Spleen (tissue), 11 donors: Measurements from ENCODE around the gene GPR75. TPM values are rescaled to one million over a fixed set of nuclear protein-coding genes. Genes with fewer than 3 reads are reported as not detected.

Experiments used
- DNase-seq: peaks from one replicate; pipeline ENCODE4 v3.0.0-alpha.2; 2020
- H3K27ac ChIP-seq, 8 donors: fragments of 200-600 bp; sonication (generic) in 7 of 8; 1 replicate in 4 of 8; 2 replicates in 4 of 8; pipeline versions ENCODE4 v1.5.0 to v1.8.0; 2016 to 2021; ENCODE audit warnings: inconsistent platforms in 4 of 8, mild to moderate bottlenecking in 4 of 8, moderate library complexity in 1 of 8
- H3K27me3 ChIP-seq, 7 donors: fragments of 200-600 bp; sonication (generic) in 6 of 7; replicated peaks in 1 of 7; 1 replicate in 4 of 7; 2 replicates in 3 of 7; pipeline versions ENCODE4 v1.5.0 to v1.8.0; 2016 to 2021; ENCODE audit warnings: inconsistent platforms in 3 of 7, mild to moderate bottlenecking in 1 of 7
- H3K36me3 ChIP-seq, 6 donors: fragments of 200-600 bp; sonication (generic) in 5 of 6; 1 replicate in 4 of 6; 2 replicates in 2 of 6; pipeline versions ENCODE4 v1.5.0 to v1.8.0; 2016 to 2021; ENCODE audit warnings: inconsistent platforms in 2 of 6
- H3K4me1 ChIP-seq, 6 donors: fragments of 200-600 bp; sonication (generic) in 5 of 6; 1 replicate in 3 of 6; 2 replicates in 3 of 6; pipeline versions ENCODE4 v1.5.0 to v1.8.0; 2016 to 2021; ENCODE audit warnings: inconsistent platforms in 3 of 6
- H3K4me3 ChIP-seq, 8 donors: fragments of 200-600 bp; sonication (generic) in 7 of 8; 1 replicate in 4 of 8; 2 replicates in 4 of 8; pipeline versions ENCODE4 v1.5.0 to v1.8.0; 2016 to 2021; ENCODE audit warnings: inconsistent platforms in 4 of 8, mild to moderate bottlenecking in 4 of 8, moderate library complexity in 2 of 8
- H3K9me3 ChIP-seq, 8 donors: fragments of 200-600 bp; sonication (generic) in 7 of 8; 1 replicate in 4 of 8; 2 replicates in 4 of 8; pipeline versions ENCODE4 v1.5.0 to v1.8.0; 2016 to 2021; ENCODE audit warnings: inconsistent platforms in 4 of 8
- POLR2A ChIP-seq, 3 donors: fragments of 450-650 bp; IDR thresholded peaks; one replicate each; pipeline ENCODE4 v1.5.1; 2017; ENCODE audit warnings: antibody characterized with exemption in 3 of 3, mild to moderate bottlenecking in 1 of 3
- POLR2AphosphoS5 ChIP-seq, 3 donors: sonication (generic); formaldehyde crosslinking; IDR thresholded peaks; one replicate each; pipeline ENCODE4 v1.5.1; 2017; ENCODE audit warnings: antibody characterized with exemption in 3 of 3
- WGBS, 5 donors: extraction: QIAGEN DNeasy Blood & Tissue Kit in 3 of 5; methylation state at CpG; one replicate each; pipeline versions ENCODE4 v1.1.5 to v1.1.7; 2013 to 2018; 5-methylcytosine and 5-hydroxymethylcytosine counted together
- intact Hi-C: fragments of 100-400 bp; cut with DNase I; formaldehyde crosslinking; loops from one replicate; pipeline ENCODE4 v1.15.0; 2023; ENCODE audit warnings: low total_unique reads
- polyA plus RNA-seq, 3 donors: library from polyadenylated mRNA; stranded (reverse); fragments of 200-250 nt; gene quantifications; one replicate each; pipeline ENCODE4 v1.2.1, GENCODE V29; 2013
- total RNA-seq, 7 donors: library from RNA; depleted of rRNA in 3 of 7; stranded (reverse); fragments of >200 nt in 3 of 7; fragmentation: NEBNext Ultra II Directional in 4 of 7; extraction: Animal tissue kit (Norgen Biotek cat#: 25700) in 4 of 7; gene quantifications; one replicate each; pipeline versions ENCODE4 v1.1.0 to v1.2.1, GENCODE V29; 2016 to 2021
- TF ChIP-seq, protein P1 (sequence below), 11 experiments: fragments of 200-600 bp in 7 of 11; fragments of 450-650 bp in 4 of 11; sonication (generic) in 4 of 11; IDR thresholded peaks in 8 of 11; conservative IDR thresholded peaks in 3 of 11; 1 replicate in 7 of 11; 2 replicates in 4 of 11; pipeline versions ENCODE4 v1.4.0 to v1.8.0; 2016 to 2021; ENCODE audit warnings: antibody characterized with exemption in 11 of 11, inconsistent platforms in 4 of 11, mild to moderate bottlenecking in 1 of 11
- donor health status: healthy with polysubstance abuse.
- donor health status: DM: no; HTN: no; CAD: no; lungs with moderate emphysema.
- donor health status: DM: no; HTN: no; CAD: no.
- donor health status: Bipolar disorder and iron deficiency.
- donor health status: healthy.
- donor health status: DM: no; HTN: no; CAD: no.
- donor health status: DM: yes; HTN: yes; CAD: no.

The GPR75 gene
- total and polyA plus RNA-seq, 10 donors: 0.08 to 10.9 (median 3.8) TPM

DNA sequence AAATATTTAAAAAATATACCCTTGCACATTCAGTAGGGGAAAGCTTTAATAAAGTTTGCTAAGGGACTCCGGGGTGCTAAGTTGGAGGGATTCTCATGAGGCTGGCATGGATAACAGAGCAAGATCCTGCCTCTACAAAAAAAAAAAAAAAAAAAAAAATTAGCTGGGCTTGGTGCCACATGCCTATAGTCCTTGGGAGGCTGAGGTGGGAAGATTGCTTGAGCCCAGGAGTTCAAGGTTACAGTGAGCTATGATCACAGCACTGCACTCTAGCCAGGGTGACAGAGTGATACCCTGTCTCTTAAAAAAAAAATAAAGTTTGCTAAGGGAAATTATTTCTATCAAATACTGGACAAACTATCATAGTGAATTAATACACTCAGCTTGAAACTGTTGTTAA, 17.3 kb upstream of the GPR75 start:
- no peak for TF ChIP-seq POLR2A (IDR thresholded peaks at IDR 0.05)
- peaks cover 0 to 9% (median 0%) of the 10 kb centered on the region in 8 donors for H3K9me3 ChIP-seq
- intact Hi-C loops: no loop called here
- WGBS, 5 donors: 0 to 47% (median 43%) methylated on average over 1 of the region's 1 CpG
- no peak for DNase-seq
- H3K27me3 ChIP-seq: no peaks in the 10 kb centered on the region
- H3K4me1 ChIP-seq: no peaks in the 10 kb centered on the region
- no peak overlapping the region for H3K4me3 ChIP-seq
- peak overlapping the region in 1 of 8 donors; percentile 31 for H3K27ac ChIP-seq
- H3K36me3 ChIP-seq: peaks cover 4 to 100% (median 39%) of the 10 kb centered on the region in 6 donors

DNA sequence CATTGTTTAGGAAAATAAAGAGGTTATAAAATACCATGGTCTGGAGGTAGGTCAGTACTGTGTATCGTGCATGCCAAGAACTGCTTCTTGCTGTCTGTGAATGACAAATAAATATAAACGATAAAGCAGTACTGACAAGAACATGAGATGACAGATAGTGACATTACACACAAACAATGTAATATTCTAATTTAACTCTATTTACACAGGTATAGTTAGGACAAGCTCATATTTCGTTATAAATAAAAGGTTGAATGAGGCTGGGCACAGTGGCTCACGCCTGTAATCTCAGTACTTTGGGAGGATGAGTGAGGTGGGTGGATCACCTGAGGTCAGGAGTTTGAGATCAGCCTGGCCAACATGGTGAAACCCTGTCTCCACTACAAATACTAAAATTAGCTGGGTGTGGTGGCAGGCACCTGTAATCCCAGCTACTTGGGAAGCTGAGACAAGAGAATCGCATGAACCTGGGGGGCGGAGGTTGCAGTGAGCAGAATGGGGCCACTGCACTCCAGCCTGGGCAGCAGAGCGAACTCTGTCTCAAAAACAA, 14.7 kb upstream of the GPR75 start:
- TF ChIP-seq POLR2AphosphoS5 (IDR thresholded peaks at IDR 0.05): no peak
- TF ChIP-seq, protein P1, sequence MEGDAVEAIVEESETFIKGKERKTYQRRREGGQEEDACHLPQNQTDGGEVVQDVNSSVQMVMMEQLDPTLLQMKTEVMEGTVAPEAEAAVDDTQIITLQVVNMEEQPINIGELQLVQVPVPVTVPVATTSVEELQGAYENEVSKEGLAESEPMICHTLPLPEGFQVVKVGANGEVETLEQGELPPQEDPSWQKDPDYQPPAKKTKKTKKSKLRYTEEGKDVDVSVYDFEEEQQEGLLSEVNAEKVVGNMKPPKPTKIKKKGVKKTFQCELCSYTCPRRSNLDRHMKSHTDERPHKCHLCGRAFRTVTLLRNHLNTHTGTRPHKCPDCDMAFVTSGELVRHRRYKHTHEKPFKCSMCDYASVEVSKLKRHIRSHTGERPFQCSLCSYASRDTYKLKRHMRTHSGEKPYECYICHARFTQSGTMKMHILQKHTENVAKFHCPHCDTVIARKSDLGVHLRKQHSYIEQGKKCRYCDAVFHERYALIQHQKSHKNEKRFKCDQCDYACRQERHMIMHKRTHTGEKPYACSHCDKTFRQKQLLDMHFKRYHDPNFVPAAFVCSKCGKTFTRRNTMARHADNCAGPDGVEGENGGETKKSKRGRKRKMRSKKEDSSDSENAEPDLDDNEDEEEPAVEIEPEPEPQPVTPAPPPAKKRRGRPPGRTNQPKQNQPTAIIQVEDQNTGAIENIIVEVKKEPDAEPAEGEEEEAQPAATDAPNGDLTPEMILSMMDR (IDR thresholded peaks at IDR 0.05 in 8 of 11, conservative IDR thresholded peaks at IDR 0.05 in 3 of 11): no peak
- TF ChIP-seq POLR2A (IDR thresholded peaks at IDR 0.05): no peak
- WGBS, 5 donors: 87 to 98% (median 96%) methylated on average over 7 of the region's 7 CpGs
- peaks cover 4 to 100% (median 50%) of the 10 kb centered on the region in 6 donors for H3K36me3 ChIP-seq

DNA sequence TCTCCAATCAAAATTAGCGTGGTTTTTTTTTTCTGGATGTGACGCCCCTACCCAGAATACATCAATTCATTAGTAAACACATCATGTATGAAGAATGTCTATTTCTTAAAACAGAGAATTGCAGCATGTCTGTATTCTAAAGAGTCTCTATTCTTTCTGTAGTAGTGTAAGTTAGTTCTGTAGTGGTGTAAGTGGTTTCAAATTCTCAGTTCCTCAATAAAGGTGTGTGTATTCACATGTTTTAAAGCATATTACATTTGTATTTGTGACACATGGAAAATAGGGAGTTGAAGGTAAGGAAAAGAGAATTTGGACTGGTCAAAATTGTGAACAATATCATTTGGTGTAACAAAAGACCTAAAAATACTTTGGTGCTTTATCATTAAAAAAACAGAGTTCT, 8.0 kb upstream of the GPR75 start:
- H3K9me3 ChIP-seq: no peaks in the 10 kb centered on the region
- TF ChIP-seq, protein P1 (IDR thresholded peaks at IDR 0.05 in 8 of 11, conservative IDR thresholded peaks at IDR 0.05 in 3 of 11): no peak
- TF ChIP-seq POLR2AphosphoS5 (IDR thresholded peaks at IDR 0.05) (no peak), POLR2A (IDR thresholded peaks at IDR 0.05) (no peak)
- intact Hi-C loops: no loop called here
- H3K4me3 ChIP-seq: no peak overlapping the region
- H3K36me3 ChIP-seq: peaks cover 0 to 100% (median 66%) of the 10 kb centered on the region in 6 donors
- H3K27ac ChIP-seq: no peak overlapping the region
- no peak for DNase-seq
- H3K27me3 ChIP-seq: no peaks in the 10 kb centered on the region
- WGBS, 5 donors: 96 to 100% (median 99%) methylated on average over 2 of the region's 2 CpGs
- no peaks in the 10 kb centered on the region for H3K4me1 ChIP-seq

More for the DNA sequence above, 14.7 kb upstream of the GPR75 start:
- DNase-seq: no peak
- Histone ChIP-seq H3K4me1 (no peaks in the 10 kb centered on the region), H3K27ac (no peak overlapping the region), H3K4me3 (no peak overlapping the region), H3K27me3 (no peaks in the 10 kb centered on the region), H3K9me3 (peaks cover 0 to 9% (median 0%) of the 10 kb centered on the region in 8 donors)
- intact Hi-C loops: no loop called here

DNA sequence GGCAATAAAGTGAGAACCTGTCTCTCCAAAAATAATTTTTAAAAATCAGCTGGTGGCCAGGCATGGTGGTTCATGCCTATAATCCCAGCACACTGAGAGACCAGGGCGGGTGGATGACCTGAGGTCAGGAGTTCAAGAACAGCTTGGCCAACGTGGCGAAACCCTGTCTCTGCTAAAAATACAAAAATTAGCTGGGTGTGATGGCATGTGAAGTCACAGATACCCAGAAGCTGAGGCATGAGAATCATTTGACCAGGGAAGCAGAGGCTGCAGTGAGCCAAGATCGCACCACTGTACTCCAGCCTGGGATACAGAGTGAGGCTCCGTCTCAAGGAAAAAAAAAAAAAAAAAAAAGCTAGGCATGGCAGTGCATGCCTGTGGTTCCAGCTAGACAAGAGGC, 7.4 kb upstream of the GPR75 start:
- Histone ChIP-seq H3K36me3 (peaks cover 0 to 97% (median 66%) of the 10 kb centered on the region in 6 donors), H3K9me3 (no peaks in the 10 kb centered on the region), H3K4me1 (no peaks in the 10 kb centered on the region), H3K27ac (no peak overlapping the region), H3K4me3 (no peak overlapping the region), H3K27me3 (no peaks in the 10 kb centered on the region)
- TF ChIP-seq, protein P1 (IDR thresholded peaks at IDR 0.05 in 8 of 11, conservative IDR thresholded peaks at IDR 0.05 in 3 of 11): no peak
- TF ChIP-seq POLR2AphosphoS5 (IDR thresholded peaks at IDR 0.05): no peak
- TF ChIP-seq POLR2A (IDR thresholded peaks at IDR 0.05): no peak
- intact Hi-C loops: no loop called here
- 89 to 97% (median 93%) methylated on average over 5 of the region's 5 CpGs for WGBS, 5 donors
- DNase-seq: no peak
